HL-60/S4 treated with phorbol 12-myristate 13-acetate at 8.2 ng/mL for 4 days and 3 days (cell line): Measurements from ENCODE around the gene TSHZ3.

Source experiments
- in situ Hi-C: fragments of 300-500 bp; cut with MboI; formaldehyde crosslinking; loops from 2 replicates; pipeline ENCODE4 v1.15.0; 2022; ENCODE audit warnings: low sequenced_read_pairs

TSHZ3 gene, protein sequence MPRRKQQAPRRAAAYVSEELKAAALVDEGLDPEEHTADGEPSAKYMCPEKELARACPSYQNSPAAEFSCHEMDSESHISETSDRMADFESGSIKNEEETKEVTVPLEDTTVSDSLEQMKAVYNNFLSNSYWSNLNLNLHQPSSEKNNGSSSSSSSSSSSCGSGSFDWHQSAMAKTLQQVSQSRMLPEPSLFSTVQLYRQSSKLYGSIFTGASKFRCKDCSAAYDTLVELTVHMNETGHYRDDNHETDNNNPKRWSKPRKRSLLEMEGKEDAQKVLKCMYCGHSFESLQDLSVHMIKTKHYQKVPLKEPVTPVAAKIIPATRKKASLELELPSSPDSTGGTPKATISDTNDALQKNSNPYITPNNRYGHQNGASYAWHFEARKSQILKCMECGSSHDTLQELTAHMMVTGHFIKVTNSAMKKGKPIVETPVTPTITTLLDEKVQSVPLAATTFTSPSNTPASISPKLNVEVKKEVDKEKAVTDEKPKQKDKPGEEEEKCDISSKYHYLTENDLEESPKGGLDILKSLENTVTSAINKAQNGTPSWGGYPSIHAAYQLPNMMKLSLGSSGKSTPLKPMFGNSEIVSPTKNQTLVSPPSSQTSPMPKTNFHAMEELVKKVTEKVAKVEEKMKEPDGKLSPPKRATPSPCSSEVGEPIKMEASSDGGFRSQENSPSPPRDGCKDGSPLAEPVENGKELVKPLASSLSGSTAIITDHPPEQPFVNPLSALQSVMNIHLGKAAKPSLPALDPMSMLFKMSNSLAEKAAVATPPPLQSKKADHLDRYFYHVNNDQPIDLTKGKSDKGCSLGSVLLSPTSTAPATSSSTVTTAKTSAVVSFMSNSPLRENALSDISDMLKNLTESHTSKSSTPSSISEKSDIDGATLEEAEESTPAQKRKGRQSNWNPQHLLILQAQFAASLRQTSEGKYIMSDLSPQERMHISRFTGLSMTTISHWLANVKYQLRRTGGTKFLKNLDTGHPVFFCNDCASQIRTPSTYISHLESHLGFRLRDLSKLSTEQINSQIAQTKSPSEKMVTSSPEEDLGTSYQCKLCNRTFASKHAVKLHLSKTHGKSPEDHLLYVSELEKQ

DNA sequence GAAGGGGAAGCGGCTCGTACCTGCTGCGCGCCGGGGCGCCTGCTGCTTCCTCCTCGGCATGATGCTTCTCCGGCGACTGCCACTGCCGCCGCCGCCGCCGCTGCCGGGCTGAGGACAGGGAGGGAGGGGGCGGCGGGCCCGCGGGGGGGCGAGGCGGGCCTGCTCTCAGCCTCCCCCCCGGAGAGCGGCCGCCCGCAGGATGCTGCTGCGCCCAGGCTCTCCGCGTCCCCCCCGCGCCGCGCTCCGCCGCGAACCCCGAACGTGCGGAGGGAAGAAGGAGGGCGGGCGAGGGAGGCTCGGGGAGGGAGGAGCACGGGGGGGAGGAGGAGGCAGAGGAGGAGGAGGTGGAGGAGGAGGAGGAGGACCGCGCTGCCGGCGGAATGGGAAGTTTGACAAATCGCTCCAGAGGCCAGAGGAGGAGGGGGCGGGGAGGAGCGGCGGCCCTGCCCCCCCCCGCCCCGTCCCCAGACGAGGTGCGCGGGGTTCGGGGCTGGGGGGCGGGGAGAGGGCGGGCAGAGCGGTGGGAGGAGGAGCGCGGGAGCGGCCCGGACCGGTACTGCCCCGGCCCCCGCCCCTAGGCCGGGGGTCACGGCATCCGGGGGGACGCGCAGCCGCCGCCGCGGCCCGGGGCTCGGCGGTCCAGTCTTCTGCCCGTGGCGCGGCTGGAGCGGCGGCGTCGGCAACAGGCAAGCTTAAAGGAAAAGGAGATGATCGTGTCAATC lies at the start of gene TSHZ3:
Gene TSHZ3, minus strand, starts transcription at position 277 of the 722 bp plus-strand sequence. Its CDS starts 217 bp downstream, at position 60.
- in situ Hi-C loops, result no loop called here

DNA sequence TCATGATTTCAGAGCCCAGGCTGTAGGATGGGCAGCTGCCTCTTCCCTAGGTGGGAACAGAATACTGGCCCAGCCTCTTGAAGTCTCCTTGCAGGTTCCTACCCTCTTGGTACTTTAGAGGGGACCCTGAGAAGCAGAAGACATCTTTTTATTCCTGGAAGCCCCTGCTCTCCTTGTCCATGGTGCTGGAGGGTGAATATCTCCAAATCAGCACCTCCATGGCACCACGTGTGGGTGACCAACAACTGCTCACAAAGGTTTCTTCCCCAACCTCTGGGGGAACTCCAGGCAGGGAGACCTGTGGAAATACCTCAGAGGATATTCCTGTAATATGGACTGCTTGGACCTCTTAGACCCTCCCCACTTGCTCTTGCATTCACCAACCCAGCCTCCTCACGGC lies 48.1 kb upstream of the TSHZ3 start:
- in situ Hi-C loops, result no loop called here

DNA sequence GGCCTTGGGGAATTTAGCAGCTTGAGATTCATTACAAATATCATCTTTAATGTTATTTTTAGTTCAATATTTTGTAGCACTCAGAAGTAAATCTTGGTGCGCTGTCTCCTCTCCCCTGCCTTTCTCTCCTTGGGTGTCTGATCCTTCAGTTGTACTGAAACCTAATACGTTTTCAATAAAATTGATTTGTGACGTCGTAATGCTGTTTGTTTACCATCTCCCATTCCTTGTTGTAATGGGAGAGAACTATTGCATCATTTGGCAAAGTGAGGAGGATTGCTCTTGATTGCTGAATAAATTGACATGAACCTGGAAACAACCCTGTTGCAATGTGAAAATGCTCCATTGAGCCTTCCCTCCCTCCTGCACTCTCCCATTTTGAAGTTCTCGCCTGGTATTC lies 43.2 kb upstream of the TSHZ3 start:
- in situ Hi-C loops, result no loop called here

DNA sequence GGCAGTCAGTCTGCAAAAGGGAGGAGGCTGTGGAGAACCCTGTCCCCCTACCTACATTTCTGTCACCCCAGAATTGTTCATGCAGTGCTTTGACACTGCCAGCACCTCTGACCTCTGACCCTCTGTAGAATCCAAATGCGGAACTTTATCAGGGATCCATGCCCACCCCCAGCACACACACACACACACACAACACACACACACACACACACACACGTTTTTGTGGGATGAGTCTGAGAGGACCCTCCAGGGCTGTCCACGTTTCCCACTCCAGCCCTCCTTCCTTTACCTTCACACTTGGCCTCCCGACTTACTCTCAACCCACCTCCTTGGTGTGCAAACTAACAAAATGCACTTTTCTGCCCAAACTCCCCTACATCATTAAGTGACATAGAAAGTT lies 42.3 kb upstream of the TSHZ3 start:
- in situ Hi-C loops, result no loop called here

DNA sequence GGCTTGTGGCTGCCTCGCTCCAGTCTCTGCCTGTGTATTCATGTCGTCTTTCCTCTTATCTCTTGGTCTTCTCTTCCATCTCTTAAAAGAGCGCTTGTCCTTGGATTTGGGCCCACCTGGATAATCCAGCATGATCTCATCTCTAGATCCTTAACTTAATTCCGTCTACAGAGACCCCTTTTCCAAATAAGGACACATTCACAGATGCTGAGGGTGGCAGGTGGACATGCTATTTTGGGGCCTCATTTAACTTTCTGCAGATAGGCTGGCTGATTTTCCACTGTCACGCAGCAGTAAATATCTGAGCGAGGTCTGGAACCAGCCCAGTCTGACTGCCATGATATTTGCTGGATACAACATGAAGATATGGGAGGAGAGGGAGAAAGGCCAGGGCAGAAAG lies 41.5 kb upstream of the TSHZ3 start:
- in situ Hi-C loops, result no loop called here

DNA sequence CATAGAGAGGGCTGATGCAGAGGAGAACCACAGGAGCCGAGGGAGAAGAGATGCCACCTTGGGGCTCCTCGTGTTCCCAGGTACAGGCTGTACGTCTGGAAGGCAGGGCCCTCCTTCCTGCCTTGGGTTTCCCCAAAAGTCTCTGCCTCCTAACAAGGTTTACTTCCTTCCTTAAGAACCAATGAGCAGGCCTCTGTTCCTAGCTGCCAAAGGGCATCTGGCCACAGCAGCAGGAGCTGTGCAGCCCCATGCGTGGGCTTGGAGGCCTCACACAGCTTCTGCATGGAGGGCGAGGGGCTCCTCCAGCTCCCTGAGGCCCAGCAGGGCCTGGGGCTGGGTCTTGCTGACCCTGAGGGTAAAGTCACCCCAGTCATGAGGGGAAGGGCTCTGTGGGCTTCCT lies 40.6 kb upstream of the TSHZ3 start:
- in situ Hi-C loops, result no loop called here

DNA sequence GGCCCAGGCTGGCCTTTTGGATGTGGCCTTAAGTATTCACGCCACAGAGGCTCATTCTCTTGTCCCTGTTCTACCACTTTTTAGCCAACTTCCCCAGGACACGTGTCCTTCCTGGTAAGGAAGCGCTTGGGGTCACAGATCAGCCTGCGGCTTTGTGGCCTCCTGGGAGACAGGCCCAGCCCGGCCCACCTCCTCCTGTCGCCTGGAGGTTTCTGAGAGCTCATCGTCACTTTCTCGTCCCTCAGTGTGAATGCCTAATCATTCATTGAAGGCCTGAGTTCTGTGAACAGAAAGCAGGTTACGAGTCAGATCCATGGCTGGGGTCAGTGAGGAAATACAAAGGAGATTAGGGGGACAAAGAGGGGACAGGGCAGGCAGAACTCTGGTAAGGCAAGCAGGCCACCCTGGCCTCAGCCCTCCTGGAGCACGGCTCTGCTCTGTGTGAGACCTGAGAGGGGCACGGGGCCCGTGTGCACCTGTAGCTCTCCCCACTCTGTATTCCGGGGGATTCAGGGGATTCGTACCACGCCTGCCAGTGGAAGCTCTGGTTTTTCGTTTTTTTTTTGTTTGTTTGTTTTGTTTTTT lies 38.6 kb upstream of the TSHZ3 start:
- in situ Hi-C loops, result no loop called here

DNA sequence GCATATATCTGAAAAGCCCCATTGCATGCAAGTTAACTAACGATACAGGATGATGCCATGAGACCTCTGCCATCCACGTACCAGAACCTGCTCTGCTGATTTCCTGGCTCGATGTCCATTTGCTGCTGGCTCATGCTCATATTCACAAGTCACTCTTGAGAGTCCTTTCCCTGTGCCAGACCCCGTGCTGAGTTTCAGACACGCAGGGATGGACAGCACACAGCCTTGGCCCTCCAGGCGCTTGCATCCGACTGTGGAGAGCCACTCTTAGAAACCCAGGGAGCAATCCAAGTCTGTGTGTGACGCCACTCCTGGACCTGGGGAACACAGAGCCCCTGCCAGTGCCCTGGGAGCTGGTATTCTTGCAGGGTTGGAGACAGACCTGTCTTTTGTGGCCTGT lies 37.6 kb upstream of the TSHZ3 start:
- in situ Hi-C loops, result no loop called here

DNA sequence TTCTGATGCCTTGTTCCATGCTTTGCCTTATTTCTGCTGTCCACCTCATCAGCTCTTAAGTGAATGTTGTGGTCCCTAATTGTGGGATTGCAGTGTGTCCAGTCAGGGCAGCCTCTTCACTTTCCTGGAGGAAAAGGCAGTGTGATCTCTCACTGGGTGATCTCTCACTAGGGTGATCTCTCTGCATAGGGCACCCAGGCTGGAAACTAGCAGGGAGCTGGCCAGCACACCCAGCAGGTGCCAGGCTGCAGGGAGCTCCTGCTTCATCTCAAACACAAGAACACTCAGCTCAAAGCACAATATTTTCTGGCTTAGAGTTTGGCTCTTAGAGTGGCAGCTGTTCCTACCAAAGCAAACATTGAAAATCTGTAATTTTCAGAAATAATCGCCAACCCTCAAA lies 36.5 kb upstream of the TSHZ3 start:
- in situ Hi-C loops, result no loop called here

DNA sequence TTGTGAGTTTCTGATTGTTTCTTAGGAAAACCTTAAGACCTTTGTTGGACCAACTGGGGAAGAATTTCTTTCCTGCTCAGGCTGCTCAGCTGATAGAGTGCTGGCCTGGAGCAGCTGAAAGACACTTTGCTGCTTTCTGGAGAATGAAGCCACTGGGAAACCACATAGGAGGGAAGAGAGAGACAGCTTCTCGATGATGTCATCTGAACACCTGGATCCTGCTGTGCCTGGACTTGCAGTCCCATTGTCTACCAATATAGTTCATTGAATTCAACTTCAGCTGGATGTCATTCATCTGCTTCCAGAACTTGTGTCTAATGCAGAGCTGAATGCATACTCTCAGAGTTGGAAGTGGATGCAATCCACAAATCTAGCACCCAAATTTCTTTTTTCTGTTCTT lies 34.3 kb upstream of the TSHZ3 start:
- in situ Hi-C loops, result no loop called here

DNA sequence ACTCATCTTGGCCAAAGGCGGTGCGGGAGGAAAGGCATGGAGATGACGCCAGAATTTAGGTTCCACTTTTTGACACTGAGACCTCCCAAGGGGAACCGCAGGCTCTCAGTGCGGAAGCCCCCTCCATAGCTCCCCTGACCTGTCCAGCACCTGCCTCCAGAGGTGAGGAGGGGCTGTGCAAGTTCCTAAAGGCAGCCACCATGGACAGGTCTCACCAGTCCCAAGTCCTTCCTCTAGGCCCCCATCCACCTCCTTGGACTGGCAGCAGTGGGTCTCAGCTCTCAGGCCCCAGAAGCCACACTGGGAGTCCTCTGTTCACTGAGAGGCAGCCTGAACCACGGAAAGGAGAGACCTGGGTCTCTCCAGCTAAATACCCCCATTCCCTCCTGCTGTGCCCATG lies 31.6 kb upstream of the TSHZ3 start:
- in situ Hi-C loops, result no loop called here

DNA sequence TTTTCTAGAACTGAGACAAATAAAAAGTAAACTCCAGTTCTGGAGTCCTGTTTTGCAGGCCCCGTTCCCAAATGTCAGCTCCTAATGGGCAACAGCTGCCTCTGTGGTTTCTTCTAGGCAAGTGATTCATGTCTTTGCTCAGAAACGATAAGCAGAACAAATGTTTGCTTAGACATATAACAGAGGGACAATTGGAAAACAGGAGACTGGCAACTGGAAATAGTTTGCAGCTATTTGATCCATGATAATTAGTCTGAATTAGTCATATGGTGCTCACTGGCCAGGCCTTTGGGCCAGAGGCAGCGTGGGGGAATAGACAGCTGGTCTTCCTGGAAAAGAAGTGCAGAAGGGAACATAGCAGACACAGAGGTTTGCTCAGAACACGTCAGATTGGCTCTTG lies 29.2 kb upstream of the TSHZ3 start:
- in situ Hi-C loops, result no loop called here

DNA sequence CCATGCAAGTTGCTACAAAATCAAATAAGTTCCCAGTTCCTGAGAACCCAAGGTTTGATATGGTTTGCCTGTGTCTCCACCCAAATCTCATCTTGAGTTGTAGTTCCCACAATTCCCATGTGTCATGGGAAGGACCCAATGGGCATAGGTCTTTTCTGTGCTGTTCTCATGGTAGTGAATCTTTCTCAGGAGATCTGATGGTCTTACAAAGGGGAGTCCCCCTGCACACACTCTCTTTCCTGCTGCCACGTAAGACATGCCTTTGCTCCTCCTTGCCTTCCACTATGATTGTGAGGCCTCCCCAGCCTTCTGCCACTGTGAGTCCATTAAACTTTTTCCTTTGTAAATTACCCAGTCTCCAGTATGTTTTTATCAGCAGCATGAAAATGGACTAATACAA lies 28.5 kb upstream of the TSHZ3 start:
- in situ Hi-C loops, result no loop called here

DNA sequence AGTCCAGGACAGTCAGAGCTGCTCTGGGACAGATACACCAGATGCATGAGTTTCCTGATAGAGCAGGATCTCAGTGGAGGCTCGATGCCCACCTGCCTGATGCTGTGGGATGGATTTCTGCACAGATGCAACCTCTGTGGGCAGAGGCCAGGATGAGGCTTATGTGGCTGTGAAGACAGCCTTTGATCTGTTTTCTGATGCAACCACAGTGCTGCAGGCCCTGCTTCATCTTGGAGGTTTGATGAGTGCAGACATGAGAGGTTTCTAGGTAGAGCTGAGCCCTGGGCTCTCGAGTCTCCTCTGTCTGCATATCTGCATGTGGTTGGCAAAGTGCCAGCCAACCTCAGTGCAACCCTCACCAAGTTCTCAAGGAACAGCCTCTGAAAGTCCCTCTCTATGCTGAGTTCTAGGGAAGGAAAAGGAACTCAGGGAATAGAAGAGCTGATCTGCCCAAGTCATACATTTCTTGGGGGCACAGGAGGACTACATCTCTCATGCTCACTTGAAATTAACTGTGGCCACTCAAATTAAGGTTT lies 23.1 kb upstream of the TSHZ3 start:
- in situ Hi-C loops, result no loop called here

DNA sequence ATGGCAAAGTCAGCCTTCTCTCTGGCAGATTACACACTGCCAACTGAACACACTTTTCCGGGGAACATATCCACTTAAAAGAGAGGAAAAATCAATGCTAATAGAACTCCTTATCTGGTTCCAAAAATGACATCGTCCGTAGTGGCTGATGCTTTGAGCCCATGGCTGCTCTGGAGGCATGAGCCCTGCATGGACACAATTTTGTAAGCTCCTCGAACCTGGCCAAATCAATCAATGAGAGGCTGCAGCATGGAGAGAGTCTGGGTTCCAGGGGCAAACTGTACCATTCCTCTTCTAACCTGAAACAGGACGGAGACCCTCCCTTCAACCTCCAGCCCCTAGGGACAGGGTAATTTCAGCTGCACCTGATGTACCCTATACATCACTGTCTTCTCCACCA lies 21.0 kb upstream of the TSHZ3 start:
- in situ Hi-C loops, result no loop called here

DNA sequence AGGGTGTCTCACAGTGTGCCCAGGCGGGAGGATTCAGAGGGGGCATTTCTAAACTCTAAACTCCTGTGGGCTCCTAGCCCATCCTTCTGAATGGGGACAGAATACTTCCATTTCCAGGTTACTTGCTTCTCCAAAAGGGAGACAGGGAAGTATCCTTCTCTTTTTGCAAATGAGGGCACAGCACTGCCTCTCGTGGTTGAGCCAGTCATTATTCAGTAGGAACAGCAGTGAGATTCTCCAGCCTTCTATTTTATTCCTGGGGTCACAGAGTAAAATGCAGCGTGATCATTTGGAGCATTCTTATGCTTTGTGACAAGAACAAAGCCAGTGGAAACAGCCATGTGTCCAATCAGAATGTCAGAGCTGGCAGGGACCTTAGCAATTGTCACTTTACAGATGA lies 15.7 kb upstream of the TSHZ3 start:
- in situ Hi-C loops, result no loop called here

DNA sequence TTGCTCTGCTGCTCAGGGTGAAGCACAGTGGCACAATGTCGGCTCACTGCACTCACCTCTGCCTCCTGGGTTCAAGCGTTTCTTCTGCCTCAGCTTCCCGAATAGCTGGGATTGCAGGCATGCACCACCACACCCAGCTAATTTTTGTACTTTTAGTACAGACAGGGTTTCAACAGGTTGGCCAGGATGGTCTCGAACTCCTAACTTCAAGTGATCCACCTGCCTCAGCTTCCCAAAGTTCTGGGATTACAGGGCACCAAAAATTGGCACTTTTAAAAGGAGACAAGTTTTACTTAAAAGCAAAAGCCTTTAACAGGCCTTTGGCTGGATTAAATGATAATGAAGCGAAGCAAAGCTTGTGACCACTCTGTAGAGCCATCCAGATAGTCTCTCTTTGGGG lies 12.5 kb upstream of the TSHZ3 start:
- in situ Hi-C loops, result no loop called here

DNA sequence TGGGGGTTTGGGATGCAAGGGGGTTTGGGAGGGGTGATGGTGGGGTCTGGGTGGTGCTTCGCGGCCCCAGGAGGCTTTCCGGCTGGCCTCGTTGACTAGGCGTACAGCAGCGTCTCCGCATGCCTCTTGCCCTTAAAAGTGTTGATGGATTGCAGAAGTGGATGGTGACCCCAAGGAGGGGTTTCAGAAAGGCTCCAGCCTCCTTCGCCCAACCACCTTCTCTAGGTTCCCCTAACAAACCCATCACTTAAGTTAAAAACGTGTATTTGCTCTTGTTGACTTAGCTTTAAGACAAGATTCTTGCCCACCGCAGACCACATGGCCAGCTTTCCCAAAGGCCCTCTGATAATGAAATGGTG lies 8.1 kb upstream of the TSHZ3 start:
- in situ Hi-C loops, result no loop called here

DNA sequence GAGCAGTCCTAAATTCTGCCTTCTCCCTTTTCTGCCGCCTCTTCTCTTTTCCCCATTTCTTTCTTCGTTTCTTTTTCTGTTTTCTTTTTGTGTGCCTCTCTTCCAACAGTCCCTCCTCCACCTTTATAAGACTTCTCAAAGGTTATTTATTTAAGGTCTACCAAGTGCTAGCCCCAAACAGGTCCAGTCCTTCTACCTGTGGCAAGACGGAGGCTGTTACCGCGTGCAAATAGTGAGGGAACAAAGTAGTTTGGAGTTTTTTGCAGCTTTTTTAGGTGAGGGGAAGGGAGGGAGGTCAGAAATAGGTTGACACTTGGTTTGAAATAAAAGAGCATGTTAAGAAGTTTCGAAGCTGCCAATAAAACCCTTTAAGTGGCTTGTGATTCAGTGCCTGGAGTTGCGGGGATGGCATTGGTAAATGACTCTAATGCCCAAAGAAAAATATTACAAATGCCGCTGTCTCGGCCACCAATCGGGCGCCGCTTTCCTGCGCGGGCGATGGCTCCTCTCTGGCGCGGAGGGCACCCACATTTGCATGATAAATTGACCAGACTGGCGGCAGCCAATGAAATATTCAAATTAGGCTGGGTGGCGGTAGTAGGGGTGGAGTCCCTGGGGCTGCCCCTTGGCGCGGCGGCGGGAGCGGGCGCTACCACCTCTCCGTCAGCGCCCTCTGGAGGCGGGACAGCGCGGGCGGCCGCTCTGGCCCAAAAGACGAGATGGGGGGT lies 7.5 kb upstream of the TSHZ3 start:
- in situ Hi-C loops, result no loop called here
